ENCODE results near the gene IQSEC1.
"Not testable (repeated sequence)": the region's sequence is repeated elsewhere in the genome, so short reads cannot be mapped to it uniquely, and the experiment has no call there.

The IQSEC1 gene

GRCh38 chr3:12884790-12885582, 188.2 kb downstream of the IQSEC1 start:
- no peak for DNase-seq

GRCh38 chr3:12884186-12884680, 189.0 kb downstream of the IQSEC1 start:
- no peak for DNase-seq

GRCh38 chr3:12882336-12883310, 190.6 kb downstream of the IQSEC1 start:
- DNase-seq = no peak

GRCh38 chr3:12881858-12882257, 191.4 kb downstream of the IQSEC1 start:
- DNase-seq = not testable (repeated sequence)

GRCh38 chr3:12879191-12879815, 193.9 kb downstream of the IQSEC1 start:
- no peak for DNase-seq

- DNase-seq = not testable (repeated sequence)
These were observed 194.5 kb downstream of the IQSEC1 start for GRCh38 chr3:12878758-12879157.

- DNase-seq = no peak
These were observed 195.1 kb downstream of the IQSEC1 start for GRCh38 chr3:12878141-12878574.

GRCh38 chr3:12877040-12877439, 196.2 kb downstream of the IQSEC1 start:
- no peak for DNase-seq

GRCh38 chr3:12875857-12876836, 197.1 kb downstream of the IQSEC1 start:
- DNase-seq = peak; percentile 39

GRCh38 chr3:12871404-12871983, 201.7 kb downstream of the IQSEC1 start:
- DNase-seq = no peak

- no peak for DNase-seq
These were observed 202.3 kb downstream of the IQSEC1 start for GRCh38 chr3:12870942-12871341.

GRCh38 chr3:12869035-12869621, 204.1 kb downstream of the IQSEC1 start:
- peak; percentile 11 for DNase-seq

GRCh38 chr3:12868039-12869034, 204.9 kb downstream of the IQSEC1 start:
- peak; percentile 74 for DNase-seq

GRCh38 chr3:12866836-12867235, 206.4 kb downstream of the IQSEC1 start:
- DNase-seq = no peak

- no peak for DNase-seq
These were observed 208.0 kb downstream of the IQSEC1 start for GRCh38 chr3:12865271-12865670.

- no peak for DNase-seq
These were observed 210.8 kb downstream of the IQSEC1 start for GRCh38 chr3:12862387-12862786.

GRCh38 chr3:12861611-12862010, 211.6 kb downstream of the IQSEC1 start:
- no peak for DNase-seq

GRCh38 chr3:12859840-12860239, 213.4 kb downstream of the IQSEC1 start:
- DNase-seq = no peak

GRCh38 chr3:12856626-12857025, 216.6 kb downstream of the IQSEC1 start:
- no peak for DNase-seq

GRCh38 chr3:12854565-12854964, 218.7 kb downstream of the IQSEC1 start:
- no peak for DNase-seq

Measured in NCI-H774 (cell line).